Neural crest cell (in vitro differentiated cells): ENCODE data around the gene SPIB. TPM values are rescaled to one million over a fixed set of nuclear protein-coding genes. Genes with fewer than 3 reads are reported as not detected.
A peak's percentile ranks its signal among the peaks of the same experiment; 100 is the strongest.

Experiments
- DNase-seq: peaks from one replicate; pipeline ENCODE4 v3.0.0; 2021; ENCODE audit warnings: low read depth, mixed read lengths, low spot score
- H3K27ac Mint-ChIP-seq: one replicate; pipeline ENCODE4 v1.8.0; 2021; ENCODE audit warnings: mild to moderate bottlenecking, mixed read lengths; ENCODE audit not compliant: unreplicated experiment
- H3K27me3 Mint-ChIP-seq: 2 replicates; pipeline ENCODE4 v1.8.0; 2021; ENCODE audit warnings: low read depth, mild to moderate bottlenecking, mixed read lengths
- H3K36me3 Mint-ChIP-seq: 2 replicates; pipeline ENCODE4 v1.8.0; 2021; ENCODE audit warnings: low read depth, mild to moderate bottlenecking, mixed read lengths
- H3K4me1 Mint-ChIP-seq: 2 replicates; pipeline ENCODE4 v1.8.0; 2021; ENCODE audit warnings: mixed read lengths
- H3K4me3 Mint-ChIP-seq: one replicate; pipeline ENCODE4 v1.8.0; 2021; ENCODE audit warnings: mild to moderate bottlenecking, mixed read lengths
- H3K9me3 Mint-ChIP-seq: 2 replicates; pipeline ENCODE4 v1.8.0; 2021; ENCODE audit warnings: mixed read lengths
- long read RNA-seq: library from polyadenylated mRNA; unstranded; transcript quantifications from one replicate; pipeline ENCODE4 v2.0.0, GENCODE V29; 2020
- total RNA-seq: library from RNA; stranded (reverse); gene quantifications from 2 replicates; pipeline ENCODE4 v1.2.1, GENCODE V29; 2021
- TF ChIP-seq, protein P1 (sequence below): fragments of 200-600 bp; sonication (generic); conservative IDR thresholded peaks from 2 replicates; pipeline ENCODE4 v1.5.0; 2021; ENCODE audit warnings: antibody characterized with exemption, mild to moderate bottlenecking

The SPIB gene
- not detected in 2 replicates for total RNA-seq
- long read RNA-seq = 0 reads

DNA sequence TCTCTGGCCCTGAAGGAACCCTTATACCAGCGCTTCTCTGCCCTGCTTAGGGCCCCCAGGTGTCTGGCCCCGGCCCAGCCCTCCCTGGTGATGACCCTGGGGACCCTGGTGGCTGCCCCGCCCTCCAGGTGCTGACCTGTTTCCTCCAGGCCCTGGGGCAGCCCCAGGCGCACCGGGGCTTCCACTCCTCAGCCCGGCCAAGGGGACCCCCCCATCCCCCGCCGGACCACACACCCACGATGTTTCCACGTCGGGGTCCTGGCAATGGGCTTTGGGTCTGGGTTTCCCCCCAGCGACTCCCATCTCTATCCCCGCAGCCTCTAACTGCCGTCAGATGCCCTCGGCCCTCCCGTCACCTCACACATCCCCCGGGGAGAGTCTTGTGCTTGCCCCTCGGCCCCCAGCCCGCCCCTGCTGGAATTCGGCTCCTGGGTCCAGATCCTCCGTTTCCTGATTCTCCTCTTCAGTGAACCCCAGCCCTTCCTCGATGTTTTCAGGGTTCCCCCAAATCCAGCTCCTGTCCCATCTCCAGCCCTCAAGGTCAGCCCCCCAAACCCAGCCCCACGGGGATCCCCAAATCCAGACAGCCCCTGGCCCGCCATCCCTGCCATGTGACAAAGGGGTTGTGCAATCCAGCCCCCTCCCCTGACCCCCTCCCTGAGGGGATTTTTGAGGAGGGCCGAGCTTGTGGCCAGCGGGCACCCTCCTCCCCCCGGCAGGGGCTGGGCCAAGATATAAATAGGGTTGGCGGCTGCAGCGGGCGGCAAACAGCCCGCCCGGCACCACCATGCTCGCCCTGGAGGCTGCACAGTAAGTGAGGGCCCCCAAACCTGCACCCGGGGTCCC lies at the start of gene SPIB:
TSS of gene SPIB (plus strand) at position 763 of the 846 bp plus-strand sequence. CDS start at position 788, 25 bp downstream.
- TF ChIP-seq, protein P1, sequence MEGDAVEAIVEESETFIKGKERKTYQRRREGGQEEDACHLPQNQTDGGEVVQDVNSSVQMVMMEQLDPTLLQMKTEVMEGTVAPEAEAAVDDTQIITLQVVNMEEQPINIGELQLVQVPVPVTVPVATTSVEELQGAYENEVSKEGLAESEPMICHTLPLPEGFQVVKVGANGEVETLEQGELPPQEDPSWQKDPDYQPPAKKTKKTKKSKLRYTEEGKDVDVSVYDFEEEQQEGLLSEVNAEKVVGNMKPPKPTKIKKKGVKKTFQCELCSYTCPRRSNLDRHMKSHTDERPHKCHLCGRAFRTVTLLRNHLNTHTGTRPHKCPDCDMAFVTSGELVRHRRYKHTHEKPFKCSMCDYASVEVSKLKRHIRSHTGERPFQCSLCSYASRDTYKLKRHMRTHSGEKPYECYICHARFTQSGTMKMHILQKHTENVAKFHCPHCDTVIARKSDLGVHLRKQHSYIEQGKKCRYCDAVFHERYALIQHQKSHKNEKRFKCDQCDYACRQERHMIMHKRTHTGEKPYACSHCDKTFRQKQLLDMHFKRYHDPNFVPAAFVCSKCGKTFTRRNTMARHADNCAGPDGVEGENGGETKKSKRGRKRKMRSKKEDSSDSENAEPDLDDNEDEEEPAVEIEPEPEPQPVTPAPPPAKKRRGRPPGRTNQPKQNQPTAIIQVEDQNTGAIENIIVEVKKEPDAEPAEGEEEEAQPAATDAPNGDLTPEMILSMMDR = no peak
- H3K27me3 Mint-ChIP-seq = peaks cover 34% of the 10 kb centered on the region
- H3K9me3 Mint-ChIP-seq = no peaks in the 10 kb centered on the region
- peak within 1 kb of the TSS; percentile 32 for H3K4me3 Mint-ChIP-seq
- DNase-seq = no peak
- H3K36me3 Mint-ChIP-seq = no peaks in the 10 kb centered on the region
- peaks cover 20% of the 10 kb centered on the region for H3K4me1 Mint-ChIP-seq
- no peak within 1 kb of the TSS for H3K27ac Mint-ChIP-seq

DNA sequence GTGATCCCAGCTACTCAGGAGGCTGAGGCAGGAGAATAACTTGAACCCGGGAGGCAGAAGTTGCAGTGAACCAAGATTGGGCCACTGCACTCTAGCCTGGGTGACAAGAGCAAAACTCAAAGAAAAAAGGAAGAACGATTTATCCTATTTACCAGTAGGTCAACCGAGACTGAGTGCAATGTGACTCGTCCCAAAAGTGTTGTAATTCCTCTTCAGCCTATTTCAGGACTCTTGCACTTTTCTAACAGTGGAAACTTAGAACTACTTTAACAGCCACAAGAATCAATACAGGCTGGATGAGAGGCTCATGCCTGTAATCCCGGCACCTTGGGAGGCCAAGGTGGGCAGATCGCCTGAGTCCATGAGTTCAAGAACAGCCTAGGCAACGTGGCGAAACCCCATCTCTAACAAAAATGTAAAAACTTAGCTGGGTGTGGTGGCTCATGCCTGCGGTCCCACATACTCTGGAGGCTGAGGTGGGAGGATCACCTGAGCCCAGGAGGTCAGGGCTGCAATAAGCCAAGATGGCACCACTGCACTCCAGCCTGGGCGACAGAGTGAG lies 46.7 kb upstream of the SPIB start:
- Mint-ChIP-seq H3K27me3 (peaks cover 9% of the 10 kb centered on the region), H3K36me3 (no peaks in the 10 kb centered on the region), H3K4me3 (no peak overlapping the region), H3K4me1 (peaks cover 18% of the 10 kb centered on the region), H3K9me3 (no peaks in the 10 kb centered on the region), H3K27ac (no peak overlapping the region)
- no peak for DNase-seq
- TF ChIP-seq, protein P1 = no peak

DNA sequence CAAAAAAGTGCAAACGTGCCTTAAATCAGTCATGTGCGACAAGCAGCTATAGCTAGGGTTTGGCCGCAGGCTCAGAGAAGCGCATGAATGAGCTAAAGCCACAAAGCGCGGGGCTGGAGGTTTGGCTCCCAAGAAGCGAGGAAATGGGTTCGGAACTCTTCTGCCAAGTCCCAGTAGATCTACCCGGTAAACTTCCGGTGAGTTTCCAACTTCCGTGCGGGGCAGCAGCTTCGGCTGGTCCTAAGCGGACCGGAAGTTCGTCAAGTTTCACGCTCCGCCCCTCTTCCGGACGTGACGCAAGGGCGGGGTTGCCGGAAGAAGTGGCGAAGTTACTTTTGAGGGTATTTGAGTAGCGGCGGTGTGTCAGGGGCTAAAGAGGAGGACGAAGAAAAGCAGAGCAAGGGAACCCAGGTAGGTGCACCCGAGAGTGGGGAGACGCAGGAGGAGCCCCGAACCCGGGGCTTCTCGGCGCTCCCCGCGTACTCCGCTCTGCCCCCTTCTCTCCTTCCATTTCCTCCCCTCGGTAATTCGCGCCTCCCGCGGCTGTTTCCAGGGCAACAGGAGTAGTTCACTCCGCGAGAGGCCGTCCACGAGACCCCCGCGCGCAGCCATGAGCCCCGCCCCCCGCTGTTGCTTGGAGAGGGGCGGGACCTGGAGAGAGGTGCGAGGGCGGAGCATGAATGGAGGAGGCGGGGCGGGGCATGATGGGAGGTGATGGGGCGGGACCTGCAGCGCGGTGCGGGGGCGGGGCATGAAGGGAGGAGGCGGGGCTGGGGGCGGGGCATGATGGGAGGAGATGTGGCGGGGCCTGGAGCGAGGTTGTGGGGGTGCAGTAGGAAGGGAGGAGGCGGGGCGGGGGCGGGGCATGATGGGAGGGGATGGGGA lies 42.3 kb upstream of the SPIB start, which contains the start of gene NR1H2:
TSS of gene NR1H2 (plus strand) at position 292 of the 885 bp plus-strand sequence. CDS start 1,149 bp downstream, outside the sequence.
- TF ChIP-seq, protein P1 = no peak
- Mint-ChIP-seq H3K9me3 (no peaks in the 10 kb centered on the region), H3K27me3 (no peaks in the 10 kb centered on the region), H3K36me3 (peaks cover 3% of the 10 kb centered on the region), H3K4me3 (peak within 1 kb of the TSS; percentile 99), H3K4me1 (peaks cover 5% of the 10 kb centered on the region), H3K27ac (peak within 1 kb of the TSS; percentile 99)
- peak; percentile 87 for DNase-seq

DNA sequence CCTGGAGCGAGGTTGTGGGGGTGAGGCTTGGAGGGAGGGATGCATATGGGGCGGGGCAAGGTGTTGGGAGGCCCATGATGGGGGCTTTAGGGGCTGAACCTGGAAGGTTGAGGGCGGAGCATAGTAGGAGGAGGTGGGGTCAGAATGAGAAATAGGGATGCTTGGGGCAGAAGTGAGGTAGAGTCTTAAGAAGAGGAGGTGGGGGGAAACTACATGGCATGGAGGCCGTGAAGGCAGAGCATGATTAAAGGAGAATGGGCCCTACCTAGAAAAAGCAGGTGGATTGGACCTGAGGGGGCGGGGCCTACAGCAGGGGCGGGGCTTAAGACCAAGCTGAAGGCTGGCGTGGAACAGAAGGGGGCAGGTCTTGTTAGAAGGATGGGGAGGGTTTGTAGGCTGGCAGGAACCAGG lies 41.7 kb upstream of the SPIB start:
- Mint-ChIP-seq H3K4me1 (peaks cover 5% of the 10 kb centered on the region), H3K9me3 (no peaks in the 10 kb centered on the region), H3K4me3 (peak overlapping the region; percentile 79), H3K27ac (no peak overlapping the region), H3K36me3 (peaks cover 3% of the 10 kb centered on the region), H3K27me3 (no peaks in the 10 kb centered on the region)
- DNase-seq = no peak
- TF ChIP-seq, protein P1 = no peak

DNA sequence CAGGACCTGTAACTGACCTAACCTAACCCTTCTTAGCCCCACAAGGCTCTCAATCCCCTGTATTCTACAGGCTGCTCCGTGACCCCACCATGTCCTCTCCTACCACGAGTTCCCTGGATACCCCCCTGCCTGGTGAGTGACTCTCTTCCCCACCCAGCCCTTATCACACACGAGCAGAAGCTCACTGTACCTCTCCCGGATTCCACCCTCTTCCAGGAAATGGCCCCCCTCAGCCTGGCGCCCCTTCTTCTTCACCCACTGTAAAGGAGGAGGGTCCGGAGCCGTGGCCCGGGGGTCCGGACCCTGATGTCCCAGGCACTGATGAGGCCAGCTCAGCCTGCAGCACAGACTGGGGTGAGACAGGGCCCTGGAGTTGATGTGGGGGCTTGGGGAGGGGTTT lies 41.2 kb upstream of the SPIB start:
- DNase-seq = no peak
- Mint-ChIP-seq H3K27ac (no peak overlapping the region), H3K4me1 (peaks cover 5% of the 10 kb centered on the region), H3K36me3 (peaks cover 3% of the 10 kb centered on the region), H3K4me3 (peak overlapping the region; percentile 79), H3K27me3 (no peaks in the 10 kb centered on the region), H3K9me3 (no peaks in the 10 kb centered on the region)
- TF ChIP-seq, protein P1 = no peak
